Osteocyte (in vitro differentiated cells): Measurements from ENCODE around the gene MAMDC4. TPM values are rescaled to one million over a fixed set of nuclear protein-coding genes. Genes with fewer than 3 reads are reported as not detected.
A peak's percentile ranks its signal among the peaks of the same experiment; 100 is the strongest.
"Not testable (repeated sequence)": the region's sequence is repeated elsewhere in the genome, so short reads cannot be mapped to it uniquely, and the experiment has no call there.

Source experiments
- DNase-seq: peaks from one replicate; pipeline ENCODE4 v3.0.0; 2021; ENCODE audit warnings: mixed read lengths; ENCODE audit not compliant: unreplicated experiment; ENCODE audit errors: extremely low spot score
- H3K27ac Mint-ChIP-seq: one replicate; pipeline ENCODE4 v1.8.0; 2021; ENCODE audit warnings: mild to moderate bottlenecking, mixed read lengths; ENCODE audit not compliant: unreplicated experiment
- H3K27me3 Mint-ChIP-seq: one replicate; pipeline ENCODE4 v1.8.0; 2021; ENCODE audit warnings: mixed read lengths; ENCODE audit not compliant: unreplicated experiment
- H3K36me3 Mint-ChIP-seq: one replicate; pipeline ENCODE4 v1.8.0; 2021; ENCODE audit warnings: mixed read lengths; ENCODE audit not compliant: unreplicated experiment
- H3K4me1 Mint-ChIP-seq: one replicate; pipeline ENCODE4 v1.8.0; 2021; ENCODE audit warnings: mixed read lengths; ENCODE audit not compliant: unreplicated experiment
- H3K4me3 Mint-ChIP-seq: one replicate; pipeline ENCODE4 v1.8.0; 2021; ENCODE audit warnings: mild to moderate bottlenecking, moderate library complexity, mixed read lengths; ENCODE audit not compliant: unreplicated experiment
- H3K9me3 Mint-ChIP-seq: one replicate; pipeline ENCODE4 v1.8.0; 2021; ENCODE audit warnings: mixed read lengths; ENCODE audit not compliant: unreplicated experiment
- CTCF ChIP-seq: fragments of 200-600 bp; sonication (generic); IDR thresholded peaks from 2 replicates; pipeline ENCODE4 v1.5.0; 2021; ENCODE audit warnings: antibody characterized with exemption, mild to moderate bottlenecking, moderate library complexity
- total RNA-seq: library from RNA; stranded (reverse); gene quantifications from 2 replicates; pipeline ENCODE4 v1.2.1, GENCODE V29; 2021

MAMDC4 gene
- total RNA-seq, 1 donor from 2014 or later, result 9.4 TPM

- no peak for TF ChIP-seq CTCF
- DNase-seq, result no peak
- Mint-ChIP-seq H3K4me3 (no peak overlapping the region), H3K36me3 (peaks cover 18% of the 10 kb centered on the region), H3K27me3 (no peaks in the 10 kb centered on the region), H3K4me1 (no peaks in the 10 kb centered on the region), H3K27ac (no peak overlapping the region), H3K9me3 (no peaks in the 10 kb centered on the region)
These were observed 21.9 kb upstream of the MAMDC4 start for GRCh38 chr9:136829981-136830885.

GRCh38 chr9:136831002-136831719 is 21.0 kb upstream of the MAMDC4 start:
- no peak for DNase-seq
- no peak overlapping the region for H3K27ac Mint-ChIP-seq
- H3K9me3 Mint-ChIP-seq, result no peaks in the 10 kb centered on the region
- H3K4me1 Mint-ChIP-seq, result no peaks in the 10 kb centered on the region
- H3K27me3 Mint-ChIP-seq, result no peaks in the 10 kb centered on the region
- TF ChIP-seq CTCF, result no peak
- H3K4me3 Mint-ChIP-seq, result no peak overlapping the region
- peaks cover 18% of the 10 kb centered on the region for H3K36me3 Mint-ChIP-seq

- H3K4me3 Mint-ChIP-seq, result no peak overlapping the region
- H3K27ac Mint-ChIP-seq, result no peak overlapping the region
- TF ChIP-seq CTCF, result no peak
- H3K9me3 Mint-ChIP-seq, result no peaks in the 10 kb centered on the region
- H3K36me3 Mint-ChIP-seq, result peaks cover 18% of the 10 kb centered on the region
- no peaks in the 10 kb centered on the region for H3K4me1 Mint-ChIP-seq
- DNase-seq, result no peak
- no peaks in the 10 kb centered on the region for H3K27me3 Mint-ChIP-seq
These were observed 20.4 kb upstream of the MAMDC4 start for GRCh38 chr9:136831720-136832104.

GRCh38 chr9:136832581-136832980 is 19.6 kb upstream of the MAMDC4 start:
- no peak for TF ChIP-seq CTCF
- Mint-ChIP-seq H3K27ac (peak overlapping the region; percentile 23), H3K4me3 (no peak overlapping the region), H3K9me3 (no peaks in the 10 kb centered on the region), H3K4me1 (peaks cover under 1% of the 10 kb centered on the region), H3K36me3 (peaks cover 18% of the 10 kb centered on the region), H3K27me3 (no peaks in the 10 kb centered on the region)
- DNase-seq, result no peak

- peaks cover 18% of the 10 kb centered on the region for H3K36me3 Mint-ChIP-seq
- peak overlapping the region; percentile 35 for H3K27ac Mint-ChIP-seq
- H3K27me3 Mint-ChIP-seq, H3K4me1 Mint-ChIP-seq, H3K9me3 Mint-ChIP-seq, H3K4me3 Mint-ChIP-seq, DNase-seq: not testable (repeated sequence)
These were observed 18.6 kb upstream of the MAMDC4 start for GRCh38 chr9:136833381-136834048.
